HG02970 (cell line): Measurements from ENCODE around the gene DYNC1LI1.
"Not testable (repeated sequence)": the region's sequence is repeated elsewhere in the genome, so short reads cannot be mapped to it uniquely, and the experiment has no call there.

ENCODE experiments used
- ATAC-seq: cut with Tn5 transposase; IDR thresholded peaks from one replicate; pipeline ENCODE4 v1.9.1; 2021; ENCODE audit warnings: mild to moderate bottlenecking, moderate library complexity, moderate number of reproducible peaks; ENCODE audit not compliant: unreplicated experiment, low FRiP score

The DYNC1LI1 gene

GRCh38 chr3:32584660-32585059 lies 14.0 kb upstream of the DYNC1LI1 start:
- ATAC-seq = no peak

DNA sequence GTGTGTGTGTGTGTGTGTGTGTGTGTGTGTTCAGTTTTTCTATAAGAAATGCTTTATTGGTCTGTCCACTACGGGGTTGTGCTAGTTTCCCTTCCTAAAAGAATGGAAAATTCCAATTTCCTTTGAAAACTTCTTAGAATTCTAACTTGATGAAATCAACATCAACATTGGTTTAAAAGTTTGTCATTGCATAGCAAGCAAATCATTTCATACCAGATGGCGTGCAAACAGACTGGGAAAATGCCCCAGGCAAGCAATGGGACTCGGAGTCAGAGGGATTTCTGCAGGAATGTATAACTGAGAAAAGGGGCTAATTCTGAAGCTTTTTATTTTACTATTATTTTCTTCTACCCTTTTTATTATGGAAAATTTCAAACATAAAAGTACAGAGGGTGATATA lies 13.1 kb upstream of the DYNC1LI1 start:
- no peak for ATAC-seq

DNA sequence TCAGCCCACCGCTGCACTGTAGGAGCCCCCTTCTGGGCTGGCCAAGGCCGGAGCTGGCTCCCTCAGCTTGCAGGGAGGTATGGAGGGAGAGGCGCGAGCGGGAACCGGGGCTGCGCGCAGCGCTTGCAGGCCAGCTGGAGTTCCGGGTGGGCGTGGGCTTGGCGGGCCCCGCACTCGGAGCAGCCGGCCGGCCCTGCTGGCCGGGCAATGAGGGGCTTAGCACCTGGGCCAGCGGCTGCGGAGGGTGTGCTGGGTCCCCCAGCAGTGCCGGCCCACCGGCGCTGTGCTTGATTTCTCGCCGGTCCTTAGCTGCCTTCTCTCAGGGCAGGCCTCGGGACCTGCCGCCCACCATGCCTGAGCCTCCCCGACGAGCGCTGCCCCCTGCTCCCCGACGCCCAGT lies 8.0 kb upstream of the DYNC1LI1 start:
- not testable (repeated sequence) for ATAC-seq

DNA sequence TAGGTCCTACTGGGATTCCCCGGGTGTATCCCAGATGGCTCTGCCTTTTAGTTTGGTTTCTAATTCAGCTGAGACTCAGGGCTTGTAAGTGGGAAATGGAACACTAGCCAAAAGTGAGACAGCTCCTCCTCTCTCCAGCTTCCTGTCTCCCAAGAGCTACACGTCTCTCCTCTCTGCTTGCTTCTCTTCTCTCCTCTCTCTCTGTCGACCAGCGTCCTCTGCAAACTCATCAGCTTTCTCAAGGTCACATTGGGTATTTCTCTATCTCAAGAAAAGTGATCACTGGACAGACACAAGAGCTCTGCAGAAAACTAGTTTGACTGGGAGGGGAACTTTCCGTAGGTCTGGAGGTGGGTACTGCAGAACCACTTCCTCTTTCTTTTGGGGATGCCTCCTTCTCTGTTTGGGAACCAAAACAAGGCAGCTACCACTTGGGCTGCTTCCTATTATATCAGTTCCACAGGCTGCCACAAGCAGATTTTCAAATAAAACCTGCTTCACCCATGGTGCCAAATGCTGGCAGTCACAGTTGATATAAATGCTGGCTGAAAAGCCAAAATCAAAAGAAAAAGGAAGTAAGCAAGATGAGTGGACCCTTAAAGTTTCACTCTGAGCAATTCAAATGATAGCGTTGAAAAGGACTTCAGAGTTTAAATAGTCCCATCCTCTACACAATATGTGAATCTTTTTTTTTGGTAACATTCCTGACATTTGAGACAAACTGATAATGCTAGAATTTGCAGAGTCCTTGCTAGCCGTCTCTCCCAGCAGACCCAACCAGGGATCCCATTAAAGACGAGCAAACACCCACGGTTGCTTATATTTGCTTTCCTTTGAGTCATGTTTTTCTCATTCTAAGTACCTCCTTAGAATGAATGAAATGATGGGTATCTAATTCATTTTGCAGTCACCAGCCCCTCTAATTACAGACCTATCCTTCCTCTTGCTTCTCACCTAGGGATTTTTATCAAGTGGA lies 7.2 kb upstream of the DYNC1LI1 start:
- ATAC-seq = peak; percentile 69

- ATAC-seq = no peak
Observed at GRCh38 chr3:32577174-32577573, 6.5 kb upstream of the DYNC1LI1 start.

DNA sequence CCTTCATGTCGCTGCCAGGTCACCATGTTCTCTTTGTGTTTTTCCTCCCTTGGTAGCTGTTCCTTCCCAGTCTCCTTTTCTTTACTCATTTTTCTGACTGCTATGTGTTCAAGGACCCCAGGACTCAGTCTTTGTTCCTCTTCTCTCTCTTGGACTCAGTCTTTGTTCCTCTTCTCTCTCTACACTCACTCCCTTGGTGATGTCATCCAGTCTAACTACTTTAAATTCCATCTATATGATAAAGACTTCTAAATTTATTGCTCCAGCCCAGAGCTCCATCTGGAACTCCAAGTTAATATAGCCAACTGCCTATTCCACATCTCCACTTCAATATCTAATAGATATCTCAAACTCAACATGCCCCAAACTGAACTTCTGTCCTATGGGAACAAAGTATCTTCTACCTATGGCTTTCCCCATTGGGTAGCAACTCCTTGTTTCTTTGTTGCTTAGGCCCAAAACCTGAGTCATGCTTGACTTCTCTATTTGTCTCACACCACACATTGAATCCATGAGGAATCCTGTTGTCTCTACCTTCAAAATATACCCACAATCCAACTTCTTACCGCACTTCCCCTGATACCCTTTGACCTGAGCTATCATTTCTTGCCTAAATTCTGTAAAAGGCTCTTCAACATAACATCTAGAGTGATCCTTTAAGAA lies 4.9 kb upstream of the DYNC1LI1 start:
- ATAC-seq = no peak

DNA sequence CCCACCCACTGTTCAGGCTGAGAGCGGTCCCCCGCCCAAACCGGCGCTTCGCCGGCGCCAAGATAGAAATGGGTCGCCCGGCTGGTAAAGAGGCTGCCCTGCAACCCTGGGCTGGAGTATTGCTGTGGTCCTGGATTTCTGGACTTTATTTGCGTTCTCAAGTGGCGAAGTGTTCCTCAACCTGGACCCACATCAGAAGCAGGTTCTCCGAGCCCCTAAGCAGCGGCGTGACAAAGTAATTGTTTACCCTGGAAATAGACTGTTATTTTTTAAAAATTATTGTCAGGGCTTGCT lies 481 bp upstream of the DYNC1LI1 start:
- ATAC-seq = no peak

GRCh38 chr3:32569540-32570420 lies 878 bp downstream of the DYNC1LI1 start:
- ATAC-seq = peak; percentile 36

GRCh38 chr3:32568953-32569352 lies 1.7 kb downstream of the DYNC1LI1 start:
- ATAC-seq = no peak

DNA sequence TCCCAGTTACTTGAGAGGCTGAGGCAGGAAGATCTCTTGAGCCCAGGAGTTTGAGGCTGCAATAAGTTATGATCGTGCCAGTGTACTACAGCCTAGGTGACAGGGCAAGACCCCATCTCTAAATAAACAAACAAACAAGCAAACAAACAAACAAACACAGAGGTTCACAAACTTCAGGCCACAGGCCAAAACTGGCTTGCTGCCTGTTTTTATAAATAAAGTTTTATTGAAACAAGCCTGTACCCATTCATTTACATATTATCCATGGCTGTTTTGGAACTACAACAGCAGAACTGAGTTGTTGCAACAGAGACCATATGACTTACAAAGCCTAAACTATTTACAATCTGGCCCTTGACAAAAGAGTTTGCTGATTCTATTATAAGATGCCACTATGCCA lies 6.5 kb downstream of the DYNC1LI1 start:
- ATAC-seq = no peak

DNA sequence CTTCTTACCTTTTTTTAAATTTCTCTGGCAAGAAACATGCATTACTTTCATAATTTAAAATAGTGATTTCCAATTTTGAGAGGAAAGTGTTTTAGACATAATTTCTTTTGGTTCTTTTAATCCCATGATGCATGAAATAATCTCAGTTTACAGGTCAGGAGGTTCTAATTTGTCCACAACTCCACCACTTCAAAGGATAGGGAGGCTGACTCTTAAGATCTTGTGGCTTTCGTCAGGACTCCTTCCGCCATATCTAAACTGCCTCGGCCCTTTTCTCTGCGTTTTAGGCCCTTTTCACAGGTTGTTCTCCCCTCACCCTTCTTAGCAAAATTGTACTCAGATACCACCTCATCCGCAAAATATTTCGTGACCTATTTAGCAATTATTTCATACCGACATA lies 8.0 kb downstream of the DYNC1LI1 start:
- ATAC-seq = no peak

DNA sequence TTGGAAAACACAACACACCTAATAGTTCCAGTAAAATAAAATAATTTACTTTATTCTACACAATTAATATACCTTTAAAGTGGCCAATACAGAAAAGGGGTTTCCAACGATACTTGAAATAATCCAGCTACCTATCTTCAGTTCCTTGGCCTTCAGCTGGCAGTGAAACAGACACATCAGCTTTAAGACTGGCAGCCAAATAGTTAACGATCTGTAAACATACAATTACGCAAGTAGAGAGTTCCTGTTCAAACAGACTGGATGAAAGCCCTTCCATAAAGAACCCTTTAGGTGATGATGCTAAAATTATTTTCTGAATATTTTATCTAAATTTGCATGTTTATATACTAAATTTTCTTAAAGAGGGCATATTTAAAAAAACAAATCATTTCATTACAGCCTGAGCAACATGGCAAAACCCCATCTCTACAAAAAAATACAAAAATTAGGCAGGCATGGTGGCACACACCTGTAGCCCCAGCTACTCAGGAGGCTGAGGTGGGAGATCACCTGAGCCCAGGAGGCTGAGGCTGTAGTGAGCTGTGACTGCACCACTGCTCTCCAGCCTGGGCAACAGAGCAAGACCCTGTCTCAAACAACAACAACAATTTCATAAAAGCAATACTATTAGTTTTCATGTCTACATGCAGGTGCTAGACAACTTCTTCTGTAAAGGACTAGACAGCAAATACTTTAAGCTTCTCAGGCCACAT lies 12.9 kb downstream of the DYNC1LI1 start:
- no peak for ATAC-seq

- no peak for ATAC-seq
Observed at GRCh38 chr3:32556332-32556731, 14.3 kb downstream of the DYNC1LI1 start.

GRCh38 chr3:32553973-32554372 lies 16.7 kb downstream of the DYNC1LI1 start:
- ATAC-seq = no peak

- ATAC-seq = no peak
Observed at GRCh38 chr3:32553459-32553858, 17.2 kb downstream of the DYNC1LI1 start.

- no peak for ATAC-seq
Observed at GRCh38 chr3:32552013-32552412, 18.6 kb downstream of the DYNC1LI1 start.

DNA sequence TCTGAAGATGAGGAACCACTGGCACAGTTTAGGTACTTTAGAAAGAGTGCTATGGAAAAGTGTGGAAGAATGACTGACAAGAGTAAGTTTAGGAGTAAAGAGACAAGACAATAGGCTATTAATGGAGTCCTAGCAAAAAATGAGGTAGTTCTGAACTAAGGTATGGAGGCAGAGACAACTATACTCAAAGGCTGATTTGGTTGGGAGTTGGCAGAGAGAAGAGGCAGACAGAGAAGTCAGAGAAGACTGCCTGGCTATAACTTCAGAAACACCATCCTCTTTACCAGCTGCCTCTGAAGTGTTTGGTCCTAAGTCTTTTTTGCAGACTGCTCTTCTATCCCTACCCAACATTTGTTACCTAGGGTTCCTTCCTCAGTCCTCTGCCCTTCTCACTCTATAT lies 19.2 kb downstream of the DYNC1LI1 start:
- no peak for ATAC-seq

DNA sequence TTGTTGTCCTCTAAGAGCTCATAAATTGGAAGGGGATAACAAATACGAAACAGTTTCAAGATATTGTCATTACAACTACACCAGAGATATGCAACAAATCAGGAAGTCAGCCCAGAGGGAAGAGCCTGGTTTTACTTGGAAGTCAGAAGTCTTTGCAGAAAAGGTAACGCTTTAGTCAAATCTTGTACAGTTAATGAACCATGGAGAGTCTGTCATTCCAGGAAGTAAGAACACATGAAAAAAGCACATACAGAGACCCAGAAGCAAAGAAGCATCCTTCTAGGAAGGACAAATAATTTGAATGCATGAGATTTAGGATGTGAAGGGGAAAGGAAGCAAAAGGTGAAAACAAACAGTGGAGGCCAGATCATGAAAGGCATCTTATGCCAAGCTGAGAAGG lies 19.6 kb downstream of the DYNC1LI1 start:
- ATAC-seq = no peak

- ATAC-seq = no peak
Observed at GRCh38 chr3:32545305-32545704, 25.4 kb downstream of the DYNC1LI1 start.

GRCh38 chr3:32544894-32545293 lies 25.8 kb downstream of the DYNC1LI1 start:
- ATAC-seq = no peak
